Measurements from ENCODE around the gene ARMC10. TPM values are rescaled to one million over a fixed set of nuclear protein-coding genes. Genes with fewer than 3 reads are reported as not detected.

ARMC10 gene
- polyA plus RNA-seq: 30.5 and 39.4 TPM in 2 replicates

GRCh38 chr7:103074519-103075336 lies at the start of gene ARMC10, which contains the start of gene FBXL13:
TSS of gene ARMC10 (plus strand) at chr7:103075140. CDS start at chr7:103075273, 133 bp downstream.
TSS of gene FBXL13 (minus strand) at chr7:103074796.

Other genes starting within 250 kb of the ARMC10 start
- 0.63 and 2.8 TPM in 2 replicates for gene LRRC17, start 162.1 kb upstream of the ARMC10 start, polyA plus RNA-seq
- 0.82 and 2.5 TPM in 2 replicates for gene FBXL13, start 344 bp upstream of the ARMC10 start, polyA plus RNA-seq
- 38.2 and 52.6 TPM in 2 replicates for gene NAPEPLD, start 74.0 kb downstream of the ARMC10 start, polyA plus RNA-seq
- 71.5 and 124 TPM in 2 replicates for gene PMPCB, start 222.3 kb downstream of the ARMC10 start, polyA plus RNA-seq

All from Purkinje cell (primary cell).